ENCODE results near the gene IER3IP1.

DNA sequence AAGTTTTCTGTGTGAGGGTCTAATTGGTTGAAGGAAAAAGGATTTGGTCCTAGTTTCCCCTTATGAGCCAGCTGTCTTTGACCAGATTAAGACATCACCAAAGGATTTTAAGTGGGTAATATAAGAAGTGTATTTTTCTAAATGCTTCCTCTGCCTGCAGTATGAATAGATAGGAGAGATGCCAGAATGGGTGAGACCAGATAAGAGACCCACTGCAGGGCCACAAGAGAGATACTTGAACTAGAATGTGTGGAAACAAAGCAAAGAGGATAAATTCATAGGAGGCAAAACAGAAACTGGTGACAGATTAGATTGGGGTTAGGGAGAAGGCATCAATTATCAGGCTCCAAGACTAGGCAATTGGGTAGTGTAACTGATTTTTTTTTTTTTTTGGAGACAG, 24.7 kb downstream of the IER3IP1 start:
- TF ChIP-seq, protein P1, sequence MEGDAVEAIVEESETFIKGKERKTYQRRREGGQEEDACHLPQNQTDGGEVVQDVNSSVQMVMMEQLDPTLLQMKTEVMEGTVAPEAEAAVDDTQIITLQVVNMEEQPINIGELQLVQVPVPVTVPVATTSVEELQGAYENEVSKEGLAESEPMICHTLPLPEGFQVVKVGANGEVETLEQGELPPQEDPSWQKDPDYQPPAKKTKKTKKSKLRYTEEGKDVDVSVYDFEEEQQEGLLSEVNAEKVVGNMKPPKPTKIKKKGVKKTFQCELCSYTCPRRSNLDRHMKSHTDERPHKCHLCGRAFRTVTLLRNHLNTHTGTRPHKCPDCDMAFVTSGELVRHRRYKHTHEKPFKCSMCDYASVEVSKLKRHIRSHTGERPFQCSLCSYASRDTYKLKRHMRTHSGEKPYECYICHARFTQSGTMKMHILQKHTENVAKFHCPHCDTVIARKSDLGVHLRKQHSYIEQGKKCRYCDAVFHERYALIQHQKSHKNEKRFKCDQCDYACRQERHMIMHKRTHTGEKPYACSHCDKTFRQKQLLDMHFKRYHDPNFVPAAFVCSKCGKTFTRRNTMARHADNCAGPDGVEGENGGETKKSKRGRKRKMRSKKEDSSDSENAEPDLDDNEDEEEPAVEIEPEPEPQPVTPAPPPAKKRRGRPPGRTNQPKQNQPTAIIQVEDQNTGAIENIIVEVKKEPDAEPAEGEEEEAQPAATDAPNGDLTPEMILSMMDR (IDR thresholded peaks at IDR 0.05; ENCODE audit: insufficient read depth, low read depth, low read length): no peak
- no peak for TF ChIP-seq EZH2 (IDR thresholded peaks at IDR 0.05; ENCODE audit: insufficient read depth, low read length)

Measured in astrocyte (in vitro differentiated cells and primary cell).